Ishikawa (cell line): ENCODE measurements around the gene NAA38.

Source experiments
- CEBPB ChIP-seq: IDR thresholded peaks from 2 replicates; pipeline ENCODE4 v1.6.1; 2012
- CREB1 ChIP-seq: IDR thresholded peaks from 2 replicates; pipeline ENCODE4 v1.6.1; 2012; ENCODE audit warnings: low read depth
- EGR1 ChIP-seq: IDR thresholded peaks from 2 replicates; pipeline ENCODE4 v1.6.1; 2012
- EP300 ChIP-seq: IDR thresholded peaks from 2 replicates; pipeline ENCODE4 v1.6.1; 2012; ENCODE audit warnings: borderline replicate concordance
- FOXM1 ChIP-seq: IDR thresholded peaks from 2 replicates; pipeline ENCODE4 v1.6.1; 2012; ENCODE audit warnings: low read depth, borderline replicate concordance
- MAX ChIP-seq: IDR thresholded peaks from 2 replicates; pipeline ENCODE4 v1.6.1; 2012
- NFIC ChIP-seq: IDR thresholded peaks from 2 replicates; pipeline ENCODE4 v1.6.1; 2012
- RAD21 ChIP-seq: IDR thresholded peaks from 2 replicates; pipeline ENCODE4 v1.6.1; 2012; ENCODE audit warnings: low read depth
- REST ChIP-seq: IDR thresholded peaks from 2 replicates; pipeline ENCODE4 v1.6.1; 2012; ENCODE audit warnings: low read depth, mild to moderate bottlenecking
- TAF1 ChIP-seq: IDR thresholded peaks from 2 replicates; pipeline ENCODE4 v1.6.1; 2012; ENCODE audit warnings: low read depth, mild to moderate bottlenecking
- TCF12 ChIP-seq: IDR thresholded peaks from 2 replicates; pipeline ENCODE4 v1.6.1; 2012; ENCODE audit warnings: low read depth
- TEAD4 ChIP-seq: IDR thresholded peaks from 2 replicates; pipeline ENCODE4 v1.6.1; 2012
- USF1 ChIP-seq: IDR thresholded peaks from 2 replicates; pipeline ENCODE4 v1.6.1; 2012
- YY1 ChIP-seq: IDR thresholded peaks from 2 replicates; pipeline ENCODE4 v1.6.1; 2012; ENCODE audit warnings: low read depth
- ZBTB7A ChIP-seq: IDR thresholded peaks from 2 replicates; pipeline ENCODE4 v1.6.1; 2012; ENCODE audit warnings: low read depth

The NAA38 gene

GRCh38 chr17:7848739-7849129, 8.6 kb downstream of the NAA38 start:
- TF ChIP-seq TEAD4 (no peak), TCF12 (no peak), NFIC (no peak), FOXM1 (no peak), CEBPB (no peak), EP300 (no peak), RAD21 (no peak), MAX (no peak), REST (no peak), USF1 (no peak), TAF1 (no peak)

GRCh38 chr17:7848131-7848579, 9.2 kb downstream of the NAA38 start:
- TF ChIP-seq NFIC (no peak), MAX (no peak), CREB1 (no peak), EGR1 (no peak), EP300 (no peak), TAF1 (no peak), RAD21 (no peak), USF1 (no peak)

- TF ChIP-seq EP300 (no peak), NFIC (no peak), REST (no peak), MAX (no peak), ZBTB7A (no peak), TAF1 (no peak), RAD21 (no peak), YY1 (no peak), TCF12 (no peak)
Observed at GRCh38 chr17:7846765-7847661, 10.3 kb downstream of the NAA38 start.

- no peak for TF ChIP-seq EGR1
- TF ChIP-seq ZBTB7A, result no peak
- TF ChIP-seq CEBPB, result no peak
- TF ChIP-seq RAD21, result no peak
- no peak for TF ChIP-seq USF1
- no peak for TF ChIP-seq FOXM1
- TF ChIP-seq EP300, result no peak
- no peak for TF ChIP-seq MAX
- TF ChIP-seq REST, result no peak
Observed at GRCh38 chr17:7846063-7846735, 11.2 kb downstream of the NAA38 start.
